HG02852 (cell line): Measurements from ENCODE around the gene LEPR.
"Not testable (repeated sequence)": the region's sequence is repeated elsewhere in the genome, so short reads cannot be mapped to it uniquely, and the experiment has no call there.

Experiments used
- ATAC-seq: cut with Tn5 transposase; IDR thresholded peaks from one replicate; pipeline ENCODE4 v1.9.1; 2021; ENCODE audit warnings: mild to moderate bottlenecking, moderate library complexity; ENCODE audit not compliant: unreplicated experiment

Gene LEPR

DNA sequence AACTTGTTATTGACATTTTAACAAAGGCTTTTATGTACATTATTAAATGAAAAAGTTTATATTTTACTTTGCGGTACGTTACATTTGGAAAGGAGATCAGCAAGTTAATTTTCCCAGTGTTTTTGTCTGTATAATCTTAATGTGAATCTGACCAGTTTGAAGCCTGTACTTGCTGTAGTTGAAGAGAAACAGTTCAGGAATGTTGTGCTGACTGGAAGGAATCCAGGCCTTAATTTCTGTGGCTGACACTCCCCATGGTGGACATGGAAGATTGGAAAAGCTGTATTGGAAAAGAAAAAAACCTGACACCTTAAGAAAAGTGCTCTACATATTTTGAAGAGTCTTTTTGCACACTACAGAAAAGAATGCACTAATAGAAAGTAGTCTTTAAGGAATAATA is 15.5 kb downstream of the LEPR start:
- no peak for ATAC-seq

DNA sequence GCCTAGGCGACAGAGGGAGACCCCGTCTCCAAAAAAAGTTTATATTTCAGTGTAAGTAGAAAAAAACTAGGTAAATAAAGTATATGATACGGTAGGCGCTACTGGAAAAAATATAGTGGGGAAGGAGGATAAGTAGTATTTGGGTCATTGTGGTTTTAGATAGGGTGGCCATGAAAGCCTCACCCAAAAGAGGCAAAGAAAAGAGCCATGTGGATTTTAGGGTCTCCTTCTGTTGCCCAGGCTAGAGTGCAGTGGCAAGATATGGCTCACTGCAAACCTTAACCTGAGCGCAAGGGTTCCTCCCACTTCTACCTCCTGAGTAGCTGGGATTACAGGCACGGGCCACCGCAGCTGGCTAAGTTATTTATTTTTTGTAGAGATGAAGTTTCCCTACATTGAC is 17.1 kb downstream of the LEPR start:
- no peak for ATAC-seq

DNA sequence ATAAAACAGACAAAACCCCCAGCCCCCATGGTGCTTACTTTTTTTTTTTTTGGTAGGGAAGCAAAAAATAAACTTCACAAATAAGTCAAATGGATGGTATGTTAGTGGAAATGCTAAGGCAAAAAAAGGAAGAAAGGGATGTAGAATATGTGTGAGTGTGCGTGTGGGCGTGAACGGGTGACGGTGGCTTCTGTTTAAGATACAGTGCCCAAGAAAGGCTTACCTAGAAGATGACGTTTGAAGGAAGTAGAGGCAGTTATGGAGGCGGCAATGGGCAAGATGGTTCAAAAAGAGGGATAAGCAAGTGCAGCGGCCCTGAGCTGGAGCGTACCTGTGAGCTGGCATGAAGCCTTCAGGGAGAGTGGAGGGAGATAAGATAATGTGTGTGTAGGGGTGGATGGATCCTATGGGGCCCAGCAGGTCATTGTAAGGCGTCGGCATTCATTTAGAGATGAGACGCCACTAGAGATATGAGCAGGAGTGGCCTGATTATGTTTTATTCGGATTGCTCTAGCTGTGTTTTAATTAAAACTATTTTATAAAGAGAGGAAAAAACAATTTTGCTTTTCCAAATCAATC is 19.9 kb downstream of the LEPR start:
- ATAC-seq = no peak

DNA sequence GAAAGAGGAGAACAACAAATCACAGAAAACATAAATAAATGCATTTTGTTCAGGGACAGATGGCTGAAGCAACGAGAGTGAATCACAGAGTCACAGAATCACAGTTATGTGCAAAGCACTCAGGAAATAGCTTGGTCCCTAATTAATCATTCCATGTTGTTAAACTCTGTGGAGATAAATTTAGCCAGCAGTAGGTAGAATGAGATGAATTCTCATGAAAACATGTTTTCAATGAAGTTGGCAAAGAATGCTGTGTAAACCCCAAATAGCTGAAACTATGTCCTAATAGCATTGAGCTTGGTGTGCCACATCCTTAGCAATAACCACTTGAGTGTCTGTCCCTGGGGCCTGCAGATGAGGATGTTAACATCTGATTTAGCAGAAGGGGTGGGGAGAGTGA is 20.4 kb downstream of the LEPR start:
- no peak for ATAC-seq

DNA sequence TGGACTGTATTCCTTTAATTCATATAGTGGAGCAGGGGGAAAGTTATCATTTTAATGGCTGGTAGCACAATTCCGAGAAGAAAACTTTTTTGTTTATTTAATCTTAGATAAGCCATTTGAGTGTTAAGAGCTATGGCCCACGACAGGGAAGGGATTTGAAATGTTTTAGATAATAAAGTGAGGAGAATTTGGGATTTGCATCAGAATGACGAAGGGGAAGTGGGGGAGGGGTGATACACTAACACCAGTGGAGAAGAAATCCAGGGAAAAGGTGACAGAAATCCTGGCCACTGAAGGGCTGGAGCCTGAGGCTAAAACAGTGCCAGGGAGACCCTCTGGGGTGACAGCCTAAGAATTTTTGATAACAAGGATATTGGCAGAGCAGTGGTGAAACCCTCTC is 21.0 kb downstream of the LEPR start:
- no peak for ATAC-seq

DNA sequence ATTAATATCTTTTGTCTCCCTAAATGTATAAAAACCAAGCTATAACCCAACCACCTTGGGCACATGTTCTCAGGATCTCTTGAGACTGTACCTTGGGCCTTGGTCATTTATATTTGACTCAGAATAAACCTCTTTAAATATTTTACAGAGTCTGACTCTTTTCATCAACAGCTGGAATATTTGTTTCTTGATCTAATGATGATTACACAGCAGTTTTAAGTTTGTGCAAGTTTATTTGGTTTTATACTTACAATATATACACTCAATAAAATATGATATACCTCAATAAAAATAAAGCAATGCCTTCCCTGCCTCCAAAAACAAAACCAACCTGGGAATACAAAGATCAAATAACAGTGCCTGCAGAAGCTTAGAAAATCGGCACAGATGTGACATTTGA is 22.0 kb downstream of the LEPR start:
- ATAC-seq = no peak

DNA sequence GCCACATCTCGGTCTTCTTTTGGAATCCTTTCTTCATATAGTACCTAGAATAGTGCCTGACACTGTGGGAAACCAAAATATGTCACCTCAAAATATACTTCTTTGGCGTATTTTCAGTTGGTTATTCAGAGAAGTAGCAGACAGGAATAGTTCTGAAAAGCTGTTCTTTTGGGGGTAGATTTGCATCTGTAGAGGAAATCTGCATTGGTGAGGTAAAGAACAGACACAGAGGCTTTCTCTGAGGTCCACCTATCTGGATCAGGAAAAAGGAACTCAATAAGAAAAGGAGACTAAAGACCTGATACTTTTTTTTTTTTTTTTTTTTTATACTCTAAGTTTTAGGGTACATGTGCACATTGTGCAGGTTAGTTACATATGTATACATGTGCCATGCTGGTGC is 23.2 kb downstream of the LEPR start:
- no peak for ATAC-seq

DNA sequence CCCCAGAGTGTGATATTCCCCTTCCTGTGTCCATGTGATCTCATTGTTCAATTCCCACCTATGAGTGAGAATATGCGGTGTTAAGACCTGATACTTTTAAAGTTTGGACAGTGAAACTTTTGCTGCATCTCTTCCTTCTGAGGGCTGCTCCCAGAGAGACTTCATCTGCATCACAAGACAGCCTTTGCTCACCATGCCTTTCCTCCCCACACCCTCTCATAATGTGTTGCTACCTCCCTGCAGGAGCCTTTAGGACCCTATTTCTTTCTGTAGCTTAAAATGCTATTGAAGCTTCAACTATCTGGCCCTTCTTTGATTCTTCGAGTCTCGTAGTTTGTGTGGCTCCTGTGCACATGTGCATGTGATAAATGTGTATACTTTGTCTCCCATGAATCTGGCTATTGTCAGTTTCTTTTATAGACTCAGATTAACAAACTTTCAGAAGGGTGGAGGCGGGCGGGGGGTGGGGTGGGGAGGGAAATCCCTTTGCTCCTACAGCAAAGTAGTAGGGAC is 23.7 kb downstream of the LEPR start:
- ATAC-seq = no peak

DNA sequence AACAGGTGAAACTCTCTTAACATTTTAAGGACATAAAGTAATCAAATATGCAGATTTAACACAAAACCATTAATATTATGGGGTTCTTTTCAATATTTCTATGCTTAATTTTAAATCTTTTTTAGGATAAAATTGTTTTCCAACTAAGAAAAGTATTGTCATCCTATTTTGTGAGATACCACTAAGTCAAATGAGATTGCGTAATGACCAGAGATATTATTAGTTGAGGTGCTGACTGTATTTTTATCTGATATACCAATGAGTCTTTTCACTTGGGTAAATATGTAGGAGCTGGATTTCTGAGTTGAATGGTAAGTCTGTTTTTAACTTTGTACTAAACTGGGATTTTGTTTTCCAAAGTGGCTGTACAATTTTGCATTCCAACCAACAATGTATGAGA is 25.4 kb downstream of the LEPR start:
- no peak for ATAC-seq

DNA sequence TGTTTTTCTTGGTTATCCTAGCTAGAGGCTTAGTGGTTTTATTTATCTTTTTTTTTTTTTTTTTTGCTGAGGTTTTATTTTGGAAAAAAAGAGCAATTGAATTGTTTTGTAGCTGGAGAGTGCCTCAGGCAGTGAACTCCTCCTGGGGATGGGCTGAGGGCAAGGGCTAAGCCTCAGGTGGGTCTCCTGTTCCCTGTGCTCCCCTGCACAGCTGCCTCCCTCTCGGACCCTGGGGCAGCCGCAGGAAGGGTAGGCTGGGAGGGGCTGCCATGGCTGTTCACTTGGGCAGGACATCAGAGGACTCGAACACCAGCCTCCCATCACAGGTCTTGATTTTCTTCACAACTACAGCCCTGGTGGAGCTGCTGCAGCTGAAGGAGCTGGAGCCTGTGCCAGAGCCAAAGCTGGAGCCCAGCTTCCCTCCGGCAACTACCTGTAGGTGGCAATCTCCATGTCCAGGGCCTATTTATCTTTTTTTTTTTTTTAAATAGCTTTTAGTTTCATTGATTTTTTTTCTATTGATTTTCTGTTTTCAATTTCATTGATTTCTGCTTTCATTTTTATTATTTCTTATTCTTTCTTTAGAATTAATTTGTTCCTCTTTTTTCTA is 28.9 kb downstream of the LEPR start:
- no peak for ATAC-seq

DNA sequence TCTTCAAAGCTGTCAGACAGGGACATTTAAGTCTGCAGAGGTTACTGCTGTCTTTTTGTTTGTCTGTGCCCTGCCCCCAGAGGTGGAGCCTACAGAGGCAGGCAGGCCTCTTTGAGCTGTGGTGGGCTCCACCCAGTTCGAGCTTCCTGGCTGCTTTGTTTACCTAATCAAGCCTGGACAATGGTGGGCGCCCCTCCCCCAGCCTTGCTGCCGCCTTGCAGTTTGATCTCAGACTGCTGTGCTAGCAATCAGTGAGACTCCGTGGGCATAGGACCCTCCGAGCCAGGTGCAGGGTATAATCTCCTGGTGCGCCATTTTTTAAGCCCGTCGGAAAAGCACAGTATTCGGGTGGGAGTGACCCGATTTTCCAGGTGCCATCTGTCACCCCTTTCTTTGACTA is 35.2 kb downstream of the LEPR start:
- not testable (repeated sequence) for ATAC-seq

DNA sequence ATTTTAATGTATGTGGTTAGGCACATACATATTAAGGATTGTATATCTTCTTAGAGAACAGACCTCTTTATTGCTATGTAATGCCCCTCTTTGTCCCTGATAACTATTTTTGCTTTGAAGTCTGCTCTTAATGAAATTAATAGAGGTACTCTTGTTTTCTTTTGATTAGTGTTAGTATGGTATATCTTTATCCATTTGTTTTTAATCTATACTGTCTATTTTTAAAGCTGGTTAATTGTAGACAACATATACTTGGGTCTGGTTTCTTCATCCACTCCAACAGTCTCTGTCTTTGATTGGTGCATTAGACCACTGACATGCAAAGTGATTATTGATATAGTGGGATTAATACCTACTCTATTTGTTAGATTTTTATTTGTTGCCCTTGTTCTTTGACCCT is 36.0 kb downstream of the LEPR start:
- no peak for ATAC-seq

DNA sequence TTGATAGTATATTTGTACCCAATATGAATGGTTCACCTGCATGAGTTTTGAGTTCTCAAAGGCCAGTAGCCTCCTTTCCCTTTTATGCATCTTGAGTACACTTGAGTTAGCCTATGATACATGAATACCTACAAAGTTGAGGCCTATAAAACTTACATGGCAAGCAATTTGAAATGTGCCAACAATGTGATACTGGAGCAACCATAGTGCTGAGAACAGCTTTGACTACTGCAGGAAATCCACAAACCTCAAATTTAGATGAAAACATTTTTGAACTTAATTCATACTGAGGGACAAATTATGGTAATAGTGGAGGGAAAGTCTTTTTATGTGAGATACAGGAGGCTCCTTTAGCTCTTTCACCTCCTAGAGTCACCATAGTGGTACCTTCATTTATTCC is 37.4 kb downstream of the LEPR start:
- no peak for ATAC-seq

DNA sequence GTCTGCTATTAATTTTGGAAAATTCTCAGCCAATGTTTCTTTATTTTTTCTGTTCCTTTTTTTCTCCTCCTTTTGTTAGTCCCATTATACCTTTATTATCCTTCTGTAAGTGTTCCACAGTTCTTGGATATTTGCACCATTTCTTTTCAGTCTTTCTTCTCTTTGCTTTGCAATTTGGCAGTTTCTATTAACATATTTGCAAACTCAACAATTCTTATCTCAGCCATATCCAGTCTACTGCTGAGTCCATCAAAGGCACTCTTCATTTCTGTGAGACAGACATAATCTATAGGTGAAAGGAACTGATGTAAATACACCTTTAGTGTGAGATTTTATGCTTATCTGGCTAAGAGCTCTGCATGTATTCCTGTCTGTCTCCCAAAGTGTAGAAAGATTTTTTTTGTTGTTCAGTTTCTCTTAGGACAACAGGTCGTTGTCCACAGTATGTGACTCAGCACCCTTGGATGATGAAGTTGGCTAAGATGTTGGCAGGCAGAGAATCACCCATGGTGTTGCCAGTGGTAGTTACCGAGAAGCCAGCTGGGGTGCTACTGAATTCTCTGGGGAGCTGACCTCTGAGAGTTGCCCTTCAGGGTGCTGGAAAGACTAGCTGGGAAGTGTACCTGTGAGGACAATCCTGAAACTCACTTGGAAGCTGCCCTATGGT is 38.4 kb downstream of the LEPR start:
- ATAC-seq = no peak

DNA sequence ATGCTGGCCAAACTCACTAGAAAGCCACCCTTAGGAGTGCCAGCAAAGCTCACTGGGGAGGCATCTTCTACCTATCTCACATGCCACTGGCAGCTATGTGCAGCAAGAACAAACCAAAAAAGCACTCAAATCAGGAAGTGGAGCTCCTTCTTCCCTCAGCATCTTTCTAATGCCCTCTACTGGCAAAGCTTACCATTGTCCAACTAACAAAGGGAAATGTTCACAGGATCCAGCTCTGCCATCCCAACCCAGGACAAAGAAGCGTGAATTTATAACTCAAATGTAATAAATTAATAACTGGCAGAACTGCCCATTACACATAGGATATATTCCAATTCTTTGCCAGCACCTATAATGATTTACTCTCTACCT is 38.9 kb downstream of the LEPR start:
- ATAC-seq = peak; percentile 57

DNA sequence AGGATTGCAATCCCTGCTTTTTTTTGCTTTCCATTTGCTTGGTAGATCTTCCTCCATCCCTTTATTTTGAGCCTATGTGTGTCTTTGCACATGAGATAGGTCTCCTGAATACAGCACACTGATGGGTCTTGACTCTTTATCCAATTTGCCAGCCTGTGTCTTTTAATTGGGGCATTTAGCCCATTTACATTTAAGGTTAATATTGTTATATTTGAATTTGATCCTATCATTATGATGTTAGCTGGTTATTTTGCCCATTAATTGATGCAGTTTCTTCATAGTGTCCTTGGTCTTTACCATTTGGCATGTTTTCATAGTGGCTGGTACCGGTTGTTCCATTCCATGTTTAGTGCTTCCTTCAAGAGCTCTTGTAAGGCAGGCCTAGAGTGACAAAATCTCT is 45.4 kb downstream of the LEPR start:
- not testable (repeated sequence) for ATAC-seq

DNA sequence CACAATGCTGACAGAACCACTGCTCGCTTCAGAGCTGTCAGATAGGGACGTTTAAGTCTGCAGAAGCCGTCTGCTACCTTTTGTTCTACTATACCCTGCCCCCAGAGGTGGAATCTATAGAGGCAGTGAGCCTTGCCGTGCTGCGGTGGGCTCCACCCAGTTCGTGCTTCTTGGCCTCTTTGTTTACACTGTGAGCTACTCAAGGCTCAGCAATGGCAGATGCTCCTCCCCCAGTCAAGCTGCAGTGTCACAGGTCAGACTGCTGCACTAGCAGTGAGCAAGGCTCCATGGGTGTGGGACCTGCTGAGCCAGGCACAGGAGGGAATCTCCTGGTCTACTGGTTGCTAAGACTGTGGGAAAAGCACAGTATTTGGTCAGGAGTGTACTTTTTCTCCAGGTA is 47.1 kb downstream of the LEPR start:
- no peak for ATAC-seq

DNA sequence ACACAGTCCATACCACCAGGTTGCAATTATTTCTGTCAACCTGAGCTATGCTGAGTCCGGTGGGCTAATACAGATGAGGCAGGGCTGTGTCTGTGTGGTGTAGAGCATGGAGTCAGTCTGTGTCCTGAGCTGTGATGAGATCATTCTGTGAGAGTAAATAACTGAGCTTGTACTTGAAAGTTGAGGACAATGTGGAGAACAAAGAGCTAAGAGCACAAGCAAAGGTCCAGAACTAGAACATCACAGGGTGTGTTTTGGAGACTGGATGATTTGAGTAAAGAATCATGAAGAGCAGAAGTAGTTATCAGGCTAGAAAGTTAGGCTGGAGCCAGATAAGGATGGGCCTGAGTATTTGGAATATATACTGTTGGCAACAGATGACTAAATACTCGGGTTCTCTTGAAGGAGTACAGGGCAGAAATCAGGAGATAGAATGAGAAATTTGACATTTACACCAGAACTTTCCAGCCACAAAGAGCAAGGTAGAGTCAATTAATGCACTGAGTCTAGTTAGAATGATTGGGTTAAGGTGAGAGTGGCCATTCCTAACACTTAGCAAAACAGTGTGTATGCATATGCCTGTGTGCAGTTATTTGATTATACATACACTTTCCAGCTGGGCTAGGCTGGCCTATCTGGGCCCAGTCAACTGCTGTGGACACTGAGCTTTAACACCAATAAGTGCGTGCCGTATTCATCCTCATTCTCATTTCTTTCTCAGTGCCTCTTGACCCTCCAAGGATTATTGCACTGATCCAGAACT is 48.8 kb downstream of the LEPR start:
- ATAC-seq = no peak

DNA sequence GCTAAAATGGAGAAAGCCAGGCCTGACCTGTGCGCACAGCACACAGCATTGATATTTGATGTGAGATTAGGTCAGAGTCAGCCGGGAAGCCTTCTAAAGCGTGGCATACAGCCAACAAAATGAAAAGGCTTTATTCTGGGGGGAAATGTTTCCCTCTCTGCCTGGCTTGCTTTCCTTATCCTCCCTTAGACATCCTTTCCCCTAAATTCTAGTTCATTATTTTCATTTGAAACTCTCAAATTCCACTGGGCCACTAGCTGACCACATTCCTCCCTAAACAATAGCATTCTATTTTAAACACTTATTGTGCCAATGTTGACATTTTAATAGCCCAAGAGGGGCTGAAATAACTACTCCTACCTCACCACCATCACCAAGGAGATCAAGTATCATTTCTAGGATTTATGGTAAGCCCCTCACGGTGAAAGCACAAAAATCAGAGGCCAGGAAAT is 49.4 kb downstream of the LEPR start:
- ATAC-seq = no peak
